Measurements from ENCODE around the gene ACSS1.

Gene ACSS1

DNA sequence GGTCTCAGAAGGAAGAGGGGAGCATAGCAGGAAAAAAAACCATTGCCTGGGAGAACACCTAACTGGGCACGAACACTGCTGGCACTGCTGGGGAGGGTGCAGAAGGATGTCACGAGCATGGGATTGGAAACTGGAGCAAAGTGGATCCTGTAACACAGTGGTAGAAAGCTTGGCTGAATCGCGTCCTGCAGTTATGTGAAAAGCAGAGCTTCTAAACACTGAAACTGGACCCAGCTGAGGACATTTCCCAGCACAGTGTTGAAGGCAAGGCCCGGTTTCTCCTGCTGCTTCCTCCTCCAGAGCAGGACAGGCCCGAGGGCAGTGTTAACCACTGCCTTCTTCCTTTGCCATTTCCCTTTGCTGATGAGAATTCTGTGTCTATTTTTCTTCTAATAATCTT, 72.1 kb downstream of the ACSS1 start:
- H3K4me3 ChIP-seq (ENCODE audit: low read depth in 1 of 2, low read length in 1 of 2): peak overlapping the region; percentile 92 to 94
- H3K27ac ChIP-seq: peak overlapping the region; percentile 96
- peaks cover 8% of the 10 kb centered on the region for H3K36me3 ChIP-seq
- H3K4me1 ChIP-seq (ENCODE audit: control insufficient read depth in 1 of 2, insufficient read depth in 1 of 2, low read depth in 1 of 2, low read length in 1 of 2): peaks cover 100% of the 10 kb centered on the region in 2 experiments
- TF ChIP-seq CTCF (IDR thresholded peaks at IDR 0.05): no peak
- no peaks in the 10 kb centered on the region for H3K27me3 ChIP-seq
- H3K9me3 ChIP-seq: no peaks in the 10 kb centered on the region

DNA sequence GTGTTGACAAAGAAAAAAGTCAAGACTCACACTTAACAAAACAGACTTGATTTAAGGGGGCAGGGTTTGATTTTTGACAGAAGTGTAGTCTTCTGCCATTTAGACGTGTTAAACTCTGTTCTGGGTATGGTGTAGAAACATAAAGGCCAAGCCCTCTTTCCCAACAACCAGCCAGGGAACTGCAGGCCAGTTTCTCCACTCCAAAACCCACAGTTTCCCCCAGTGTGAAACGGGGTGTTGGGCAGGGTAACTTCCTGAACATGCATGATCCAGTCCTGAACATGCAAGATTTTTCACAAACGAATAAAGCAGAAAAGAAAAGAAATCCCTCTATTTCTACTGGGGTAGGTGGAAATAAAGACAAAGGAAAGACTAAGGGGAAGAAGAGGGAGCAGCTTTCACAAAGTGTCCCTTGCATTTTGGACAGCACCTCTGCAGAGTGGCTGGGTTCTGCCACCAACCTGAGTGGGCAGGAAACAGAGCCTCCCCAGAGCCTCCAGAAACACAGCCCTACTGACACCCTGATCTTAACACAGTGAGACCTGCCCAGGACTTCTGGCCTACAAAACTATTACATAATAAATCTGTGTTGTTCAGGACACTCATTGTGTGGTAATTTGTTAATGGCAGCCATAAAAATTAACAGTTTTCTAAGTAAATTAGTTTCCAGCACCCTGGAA, 72.8 kb downstream of the ACSS1 start:
- no peak for TF ChIP-seq CTCF (IDR thresholded peaks at IDR 0.05)
- no peaks in the 10 kb centered on the region for H3K27me3 ChIP-seq
- peak overlapping the region; percentile 96 for H3K27ac ChIP-seq
- H3K36me3 ChIP-seq: peaks cover 15% of the 10 kb centered on the region
- H3K9me3 ChIP-seq: no peaks in the 10 kb centered on the region
- H3K4me1 ChIP-seq (ENCODE audit: control insufficient read depth in 1 of 2, insufficient read depth in 1 of 2, low read depth in 1 of 2, low read length in 1 of 2): peaks cover 100% of the 10 kb centered on the region in 2 experiments
- H3K4me3 ChIP-seq (ENCODE audit: low read depth in 1 of 2, low read length in 1 of 2): peak overlapping the region; percentile 92 to 94

DNA sequence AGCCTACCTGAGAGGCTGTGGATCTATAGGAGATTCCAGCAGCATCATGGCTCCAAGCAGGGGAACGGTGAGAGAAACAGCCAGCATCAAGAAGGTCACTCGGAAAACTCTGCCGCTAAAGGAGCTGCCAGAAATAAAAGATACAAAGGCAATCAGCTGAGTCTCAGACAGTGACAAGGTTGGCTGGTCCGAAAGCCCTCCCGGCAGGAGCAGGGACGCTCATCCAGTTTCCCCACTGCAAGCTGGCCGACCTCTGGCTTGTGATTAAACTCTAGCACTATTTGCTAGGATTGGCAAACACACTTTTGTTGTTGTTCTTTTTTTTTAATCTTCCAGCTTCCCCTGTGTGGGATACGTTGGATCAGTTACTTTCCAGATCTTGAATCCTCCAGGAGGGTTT, 74.0 kb downstream of the ACSS1 start:
- peaks cover 100% of the 10 kb centered on the region in 2 experiments for H3K4me1 ChIP-seq (ENCODE audit: control insufficient read depth in 1 of 2, insufficient read depth in 1 of 2, low read depth in 1 of 2, low read length in 1 of 2)
- peak overlapping the region; percentile 96 for H3K27ac ChIP-seq
- H3K36me3 ChIP-seq: peaks cover 23% of the 10 kb centered on the region
- no peak for TF ChIP-seq CTCF (IDR thresholded peaks at IDR 0.05)
- H3K27me3 ChIP-seq: no peaks in the 10 kb centered on the region
- H3K9me3 ChIP-seq: no peaks in the 10 kb centered on the region
- H3K4me3 ChIP-seq (ENCODE audit: low read depth in 1 of 2, low read length in 1 of 2): peak overlapping the region; percentile 92 to 94

DNA sequence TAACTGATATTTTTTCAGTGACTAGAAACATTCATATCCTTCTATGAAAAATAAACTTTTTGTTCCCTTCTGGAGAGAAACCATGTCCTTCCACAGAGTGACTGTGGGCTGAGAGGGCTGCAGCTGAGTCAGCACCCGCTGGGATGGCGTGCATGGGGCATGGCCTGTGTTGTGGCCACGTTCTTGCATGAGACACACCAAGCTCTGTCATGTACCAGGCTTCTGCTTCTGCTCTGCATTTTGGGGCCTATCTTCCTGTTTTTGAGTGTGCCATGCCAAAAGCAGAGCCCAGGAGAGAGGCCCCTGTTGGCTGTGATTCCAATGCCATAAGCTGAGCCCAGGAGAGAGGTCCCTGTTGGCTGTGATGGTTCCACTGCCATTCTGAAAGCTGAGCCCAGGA, 76.1 kb downstream of the ACSS1 start:
- Histone ChIP-seq H3K27ac (peak overlapping the region; percentile 96), H3K9me3 (no peaks in the 10 kb centered on the region), H3K4me1 (ENCODE audit: control insufficient read depth in 1 of 2, insufficient read depth in 1 of 2, low read depth in 1 of 2, low read length in 1 of 2) (peaks cover 97 to 98% of the 10 kb centered on the region in 2 experiments), H3K4me3 (ENCODE audit: low read depth in 1 of 2, low read length in 1 of 2) (peak overlapping the region; percentile 15 to 94), H3K27me3 (no peaks in the 10 kb centered on the region), H3K36me3 (peaks cover 44% of the 10 kb centered on the region)
- no peak for TF ChIP-seq CTCF (IDR thresholded peaks at IDR 0.05)

- Histone ChIP-seq H3K36me3 (peaks cover 49% of the 10 kb centered on the region), H3K27me3 (no peaks in the 10 kb centered on the region), H3K4me3 (ENCODE audit: low read depth in 1 of 2, low read length in 1 of 2) (peak overlapping the region; percentile 15 to 94), H3K4me1 (ENCODE audit: control insufficient read depth in 1 of 2, insufficient read depth in 1 of 2, low read depth in 1 of 2, low read length in 1 of 2) (peaks cover 93 to 96% of the 10 kb centered on the region in 2 experiments), H3K27ac (peak overlapping the region; percentile 96), H3K9me3 (no peaks in the 10 kb centered on the region)
- no peak for TF ChIP-seq CTCF (IDR thresholded peaks at IDR 0.05)
Measured at GRCh38 chr20:24981282-24981681, 76.7 kb downstream of the ACSS1 start.

Measured in neutrophil (primary cell).